IPS-11a (cell line): Measurements from ENCODE around the gene MED27.
"Not testable (repeated sequence)": the region's sequence is repeated elsewhere in the genome, so short reads cannot be mapped to it uniquely, and the experiment has no call there.

Source experiments
- H3K4me3 ChIP-seq: one replicate; pipeline ENCODE4 v1.5.1; 2013; ENCODE audit warnings: low read depth, low read length, control low read depth

The MED27 gene

DNA sequence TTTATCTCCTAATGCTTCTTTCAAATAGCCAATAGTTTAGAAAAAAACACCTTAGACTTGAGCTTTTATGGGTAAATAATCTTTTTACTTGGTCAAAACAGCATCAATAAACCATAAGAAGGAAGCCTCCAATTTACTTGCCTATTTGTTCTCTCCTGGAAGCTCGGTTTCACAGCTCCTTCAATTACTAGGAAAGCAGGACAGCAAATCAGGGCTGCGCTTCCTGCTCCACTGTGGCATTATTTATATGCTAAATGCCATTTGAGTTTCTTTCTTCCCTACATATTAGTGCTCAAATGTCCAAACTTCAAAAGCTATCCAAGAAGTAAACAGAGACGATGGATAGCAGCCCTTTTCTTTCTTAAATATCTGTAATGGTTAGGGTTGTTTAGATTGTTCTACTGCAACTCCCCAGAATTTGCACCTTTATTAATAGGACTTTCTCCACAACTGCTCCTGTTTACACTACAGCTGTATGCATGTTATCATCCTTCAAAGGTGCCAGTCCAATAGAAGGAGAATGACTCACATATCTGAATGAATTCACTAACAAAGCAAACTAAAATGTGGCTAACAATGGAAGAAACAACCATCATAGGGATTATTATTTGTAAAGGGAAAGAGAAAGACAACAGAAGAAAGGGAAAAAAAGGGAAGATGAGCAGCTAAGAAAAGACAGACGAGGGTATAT, 58.7 kb downstream of the MED27 start:
- no peak overlapping the region for H3K4me3 ChIP-seq

DNA sequence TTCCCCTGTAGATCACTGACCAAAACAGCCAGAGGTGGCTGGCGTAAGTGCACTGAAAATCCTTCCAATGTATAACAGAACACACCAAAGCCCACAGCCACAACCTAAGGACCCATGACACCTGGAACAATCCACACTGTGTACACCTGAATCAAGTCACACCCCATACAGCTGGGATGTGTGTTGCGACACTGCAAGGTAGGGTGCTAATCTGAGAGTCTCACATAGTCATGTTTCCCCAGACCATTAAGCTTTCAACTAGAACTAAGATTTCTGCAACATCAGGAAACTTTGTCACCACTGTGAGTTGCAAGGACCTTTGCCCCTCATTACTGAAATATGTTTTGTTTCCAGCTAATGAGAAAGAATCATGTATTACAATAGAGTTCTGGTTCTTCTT, 59.4 kb downstream of the MED27 start:
- no peak overlapping the region for H3K4me3 ChIP-seq

GRCh38 chr9:132019702-132020101, 60.0 kb downstream of the MED27 start:
- no peak overlapping the region for H3K4me3 ChIP-seq

- no peak overlapping the region for H3K4me3 ChIP-seq
These were observed 60.7 kb downstream of the MED27 start for GRCh38 chr9:132018957-132019405.

DNA sequence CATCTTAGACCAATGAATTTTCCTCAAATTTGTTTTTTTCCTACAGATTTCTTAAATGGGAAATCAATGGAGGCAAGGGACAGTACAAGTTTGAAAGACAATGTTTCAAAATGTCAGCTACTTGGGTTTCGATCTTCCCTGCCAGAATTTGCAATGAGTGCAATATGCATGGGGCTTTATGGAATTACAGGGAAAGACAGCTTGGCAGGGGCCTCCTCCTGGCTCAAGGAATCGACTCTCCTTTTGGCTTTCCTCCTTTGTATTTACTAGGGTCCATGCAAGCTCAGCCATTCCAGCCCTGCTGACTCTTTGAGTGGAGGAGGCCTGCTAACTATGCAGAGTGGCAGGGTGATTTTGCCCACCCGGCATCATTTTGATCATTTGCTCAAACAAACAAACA, 63.2 kb downstream of the MED27 start:
- no peak overlapping the region for H3K4me3 ChIP-seq

- no peak overlapping the region for H3K4me3 ChIP-seq
These were observed 63.8 kb downstream of the MED27 start for GRCh38 chr9:132015866-132016265.

DNA sequence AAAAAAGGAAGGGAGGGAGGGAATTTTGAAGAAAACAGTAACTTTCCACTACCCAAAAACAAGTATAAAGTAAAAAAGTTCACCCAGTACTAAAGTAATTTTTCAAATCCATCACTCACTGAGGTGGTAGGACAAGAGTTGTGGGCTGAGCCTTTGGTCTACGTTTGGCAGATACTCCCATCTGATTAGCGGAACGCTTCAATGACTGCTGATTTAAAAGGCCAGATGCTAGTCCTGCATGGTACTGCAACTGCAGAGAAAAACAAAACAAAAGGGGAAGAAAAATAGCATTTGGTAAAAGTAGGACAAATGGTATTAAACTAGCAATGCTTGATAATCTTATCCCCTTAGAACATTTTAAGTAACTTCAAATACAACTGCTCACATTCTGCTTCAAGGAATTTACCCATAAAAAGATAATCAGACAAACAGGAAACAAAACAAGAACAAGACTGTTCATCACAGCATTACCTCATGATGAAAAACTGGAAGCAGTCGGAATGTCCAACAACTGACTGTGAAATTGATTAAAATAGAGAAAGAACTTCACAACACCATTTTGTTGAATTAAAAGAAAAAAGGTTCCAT, 65.4 kb downstream of the MED27 start:
- H3K4me3 ChIP-seq = no peak overlapping the region

- no peak overlapping the region for H3K4me3 ChIP-seq
These were observed 66.8 kb downstream of the MED27 start for GRCh38 chr9:132012704-132013357.

- no peak overlapping the region for H3K4me3 ChIP-seq
These were observed 67.8 kb downstream of the MED27 start for GRCh38 chr9:132011896-132012295.

GRCh38 chr9:132011309-132011708, 68.4 kb downstream of the MED27 start:
- no peak overlapping the region for H3K4me3 ChIP-seq

- not testable (repeated sequence) for H3K4me3 ChIP-seq
These were observed 69.5 kb downstream of the MED27 start for GRCh38 chr9:132010201-132010600.

DNA sequence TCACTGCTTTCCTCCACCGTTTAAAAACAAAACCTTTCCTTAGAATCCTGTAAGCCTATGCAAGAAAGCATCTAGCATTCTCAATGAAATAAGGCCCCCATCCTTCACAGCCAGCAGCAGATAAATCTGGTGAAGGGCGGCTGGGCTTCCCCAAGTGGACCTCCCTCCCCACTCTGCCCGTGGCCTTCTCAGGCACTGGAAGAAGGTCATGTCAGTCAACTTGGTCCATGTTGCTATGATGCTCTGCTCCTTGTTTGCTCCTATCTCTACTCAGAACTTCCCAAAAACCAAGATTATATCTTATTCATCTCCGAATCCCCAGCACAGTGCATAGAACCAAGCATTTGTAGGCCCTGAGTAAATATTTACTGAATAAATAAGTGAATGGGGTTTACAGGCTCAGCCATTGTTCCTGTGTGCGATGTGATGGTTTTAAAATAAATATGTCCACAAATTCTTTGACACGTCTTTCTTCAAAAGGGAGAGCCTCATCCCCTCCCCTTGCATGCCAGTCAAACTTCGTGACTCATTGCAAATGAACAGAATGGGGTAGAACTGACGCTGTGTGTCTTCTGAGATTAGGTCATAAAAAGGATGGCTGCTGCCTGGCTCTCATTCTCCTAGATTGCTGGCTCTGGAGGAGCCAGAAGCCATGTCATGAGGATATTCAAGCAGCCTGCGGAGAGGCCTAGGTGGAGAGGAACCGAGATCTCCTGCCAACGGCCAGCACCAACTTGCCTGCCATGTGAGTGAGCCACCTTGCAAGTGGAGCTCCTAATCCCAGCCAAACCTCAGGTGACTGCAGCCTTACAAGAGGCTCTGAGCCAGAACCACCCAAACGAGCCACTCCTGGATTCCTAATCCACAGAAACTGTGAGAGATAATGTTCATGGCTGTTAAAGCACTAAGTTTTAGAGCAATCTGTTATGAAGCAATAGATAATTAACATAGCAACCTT, 70.5 kb downstream of the MED27 start:
- H3K4me3 ChIP-seq = no peak overlapping the region

DNA sequence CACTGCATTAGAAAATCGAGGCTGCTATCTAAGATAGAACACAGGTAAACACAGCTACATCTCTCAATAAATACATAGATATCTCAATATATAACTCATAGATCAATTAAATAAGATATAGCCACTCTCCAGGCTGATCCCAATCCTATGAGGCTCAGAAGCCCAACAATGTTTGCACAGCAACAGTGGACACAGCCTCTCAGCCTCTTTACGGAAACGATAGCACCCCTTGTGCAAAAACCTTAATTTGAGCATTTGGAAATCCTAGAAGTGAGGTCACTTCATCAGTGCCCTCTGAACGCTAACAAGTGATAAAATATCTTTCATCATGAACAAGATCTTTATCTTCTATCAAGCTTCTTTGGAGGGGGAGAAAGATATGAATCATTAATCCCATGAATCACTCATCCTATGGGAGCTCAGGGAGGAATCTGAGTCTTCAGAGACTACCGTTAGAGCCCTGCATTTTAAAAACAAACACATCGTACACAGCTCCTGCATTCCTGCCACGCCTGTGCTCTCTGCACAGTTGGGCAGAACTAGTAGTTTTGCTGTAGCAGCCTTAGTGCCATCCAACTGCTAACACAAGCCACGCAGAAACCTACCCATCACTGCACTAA, 71.4 kb downstream of the MED27 start:
- no peak overlapping the region for H3K4me3 ChIP-seq

DNA sequence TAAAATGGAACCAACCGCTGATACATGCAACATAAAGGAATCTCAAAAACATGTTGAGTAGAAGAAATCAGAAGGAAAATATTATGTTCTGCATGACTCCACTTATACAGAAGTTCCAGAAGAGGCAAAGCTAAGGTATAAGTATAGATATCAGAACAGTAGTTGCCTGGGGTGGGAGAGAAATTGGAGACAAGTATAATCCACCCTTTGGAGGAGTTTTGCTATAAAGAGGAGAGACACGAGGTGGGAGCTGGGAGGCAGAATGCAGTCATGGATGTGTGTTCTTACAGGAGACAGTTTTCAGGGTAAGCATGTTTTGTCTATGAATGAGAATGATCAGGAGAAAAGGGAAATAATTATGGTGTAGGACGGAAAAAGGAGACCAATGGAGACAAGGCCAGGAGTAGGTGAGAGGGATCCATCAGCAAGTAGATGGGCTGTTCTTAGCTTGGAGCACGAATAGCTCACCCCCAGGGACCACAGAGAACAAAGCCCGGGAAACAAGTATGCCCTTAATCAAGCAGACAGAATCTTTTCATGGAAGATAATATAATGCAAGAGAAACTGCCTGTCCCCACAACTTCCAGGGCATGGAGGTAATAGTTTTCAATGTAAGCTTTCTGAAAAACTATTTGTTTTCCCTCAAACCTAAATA, 72.2 kb downstream of the MED27 start:
- no peak overlapping the region for H3K4me3 ChIP-seq

DNA sequence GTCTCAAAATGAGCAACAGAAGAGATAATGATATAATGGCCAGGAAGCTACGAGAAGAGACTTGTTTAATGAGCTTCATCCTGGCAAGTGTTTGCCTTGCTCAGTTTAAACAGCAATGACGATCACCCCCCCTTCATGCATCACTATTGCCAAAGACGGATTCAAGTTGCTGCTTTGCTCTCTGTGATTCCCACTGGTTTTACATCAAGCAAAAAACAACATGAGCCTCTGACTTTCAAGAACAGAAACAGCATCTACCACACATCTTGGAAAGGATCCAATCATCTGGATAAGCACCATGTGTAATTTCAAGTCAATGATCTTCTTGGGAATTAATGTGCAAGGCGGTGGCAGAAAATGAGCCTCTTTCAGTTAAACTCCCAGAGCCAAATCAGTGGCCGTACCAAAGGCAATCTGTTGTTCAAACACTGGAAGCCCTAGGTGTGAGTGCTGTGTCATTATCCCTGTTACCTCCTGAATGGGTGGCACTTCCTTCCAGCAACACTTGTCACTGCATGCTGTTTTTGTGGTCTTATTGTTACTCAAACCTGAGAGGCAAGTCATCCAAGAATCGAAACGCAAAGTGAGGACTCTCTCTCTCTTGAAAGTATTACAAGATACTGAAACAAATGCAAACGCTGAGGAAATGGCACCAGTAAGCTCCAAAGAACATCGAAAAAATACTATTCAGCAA, 72.8 kb downstream of the MED27 start:
- H3K4me3 ChIP-seq = no peak overlapping the region

GRCh38 chr9:132005899-132006298, 73.8 kb downstream of the MED27 start:
- H3K4me3 ChIP-seq = no peak overlapping the region

- no peak overlapping the region for H3K4me3 ChIP-seq
These were observed 75.3 kb downstream of the MED27 start for GRCh38 chr9:132004323-132004722.

GRCh38 chr9:132003896-132004295, 75.8 kb downstream of the MED27 start:
- no peak overlapping the region for H3K4me3 ChIP-seq

DNA sequence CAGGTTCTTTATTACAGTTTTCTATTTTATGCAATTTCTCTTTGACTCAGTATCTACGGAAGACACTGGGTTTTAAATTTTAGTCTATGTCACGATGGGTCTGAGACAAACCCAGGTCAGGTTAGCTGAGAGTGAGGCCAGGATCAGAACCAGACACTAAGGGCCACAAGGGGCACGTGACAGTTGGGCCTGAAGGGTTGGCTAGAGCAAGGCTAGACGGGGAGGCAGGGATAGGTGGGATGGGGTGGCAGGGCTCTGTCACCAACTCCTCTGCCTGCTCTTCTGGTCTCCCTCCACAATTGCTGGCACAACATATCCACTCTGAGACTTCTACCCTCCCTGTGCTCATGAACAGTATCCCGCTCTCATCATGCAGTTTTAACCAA, 76.4 kb downstream of the MED27 start:
- H3K4me3 ChIP-seq = no peak overlapping the region
